Eye (tissue), 1 donor: Measurements from ENCODE around the gene PDE1A.

Source experiments
- DNase-seq: peaks from one replicate; pipeline ENCODE4 v3.0.0-alpha.2; 2015

PDE1A gene

DNA sequence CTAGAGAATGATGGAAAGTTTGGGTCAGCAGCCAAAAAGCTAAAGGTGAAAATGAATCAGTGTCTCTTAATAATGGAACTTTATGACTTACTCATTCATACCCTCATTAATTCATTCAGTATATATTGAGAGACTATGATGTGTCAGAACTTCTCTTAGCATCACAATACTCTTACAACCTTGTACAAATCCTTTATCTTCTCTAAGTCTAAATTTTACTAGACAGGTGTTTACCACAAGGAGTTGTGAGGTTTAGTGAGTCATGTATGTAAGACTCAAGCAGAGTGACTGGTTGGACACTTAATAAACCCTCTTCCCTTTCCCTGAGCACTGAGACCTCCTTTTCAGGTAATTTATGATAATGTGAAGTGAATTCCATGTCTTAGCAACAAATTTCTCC is 311.6 kb downstream of the PDE1A start:
- no peak for DNase-seq

- no peak for DNase-seq
These were observed 313.5 kb downstream of the PDE1A start for GRCh38 chr2:182113334-182113733.

GRCh38 chr2:182110347-182110746 is 316.5 kb downstream of the PDE1A start:
- DNase-seq, result no peak

- peak; percentile 48 for DNase-seq
These were observed 323.3 kb downstream of the PDE1A start for GRCh38 chr2:182103526-182103925.

- no peak for DNase-seq
These were observed 325.6 kb downstream of the PDE1A start for GRCh38 chr2:182101263-182101662.

DNA sequence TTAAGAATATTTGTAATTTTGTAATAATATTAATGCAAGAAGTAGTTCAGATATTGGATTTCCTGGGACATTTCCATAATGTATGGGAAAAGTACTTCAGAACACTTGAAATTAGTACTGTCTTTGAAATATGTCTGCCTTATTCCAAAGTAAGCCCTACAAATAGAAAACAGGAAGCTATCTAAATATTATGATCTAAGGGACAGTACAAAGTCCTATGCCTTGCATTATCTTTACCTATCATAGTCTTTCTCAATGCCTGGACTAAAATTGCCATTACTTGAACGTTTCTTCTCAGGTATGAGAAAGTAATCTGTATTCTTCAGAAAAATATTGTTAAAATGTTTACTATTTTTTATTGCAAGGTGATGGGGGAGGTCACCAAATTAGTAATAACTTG is 328.2 kb downstream of the PDE1A start:
- no peak for DNase-seq

- DNase-seq, result no peak
These were observed 329.2 kb downstream of the PDE1A start for GRCh38 chr2:182097571-182098164.

DNA sequence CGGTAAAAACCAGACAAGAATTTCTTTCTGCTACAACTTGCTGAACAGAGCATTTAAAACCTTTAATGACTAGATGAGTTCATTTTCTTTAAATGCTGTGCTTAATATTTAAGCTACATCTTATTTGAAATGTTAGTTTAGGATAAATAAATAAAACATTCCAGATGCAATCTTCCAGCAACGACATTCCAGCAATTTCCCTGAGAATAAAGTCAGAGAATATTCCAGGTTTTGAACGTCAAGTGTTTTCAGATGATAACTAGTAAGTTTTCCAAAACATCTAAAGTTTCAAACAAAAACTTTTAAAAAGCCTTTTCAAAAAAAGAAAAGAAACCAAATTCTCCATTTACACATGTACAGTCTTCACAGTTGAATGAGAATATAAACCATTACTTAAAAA is 336.4 kb downstream of the PDE1A start:
- DNase-seq, result no peak
